ENCODE measurements around the gene PTPRS.

DNA sequence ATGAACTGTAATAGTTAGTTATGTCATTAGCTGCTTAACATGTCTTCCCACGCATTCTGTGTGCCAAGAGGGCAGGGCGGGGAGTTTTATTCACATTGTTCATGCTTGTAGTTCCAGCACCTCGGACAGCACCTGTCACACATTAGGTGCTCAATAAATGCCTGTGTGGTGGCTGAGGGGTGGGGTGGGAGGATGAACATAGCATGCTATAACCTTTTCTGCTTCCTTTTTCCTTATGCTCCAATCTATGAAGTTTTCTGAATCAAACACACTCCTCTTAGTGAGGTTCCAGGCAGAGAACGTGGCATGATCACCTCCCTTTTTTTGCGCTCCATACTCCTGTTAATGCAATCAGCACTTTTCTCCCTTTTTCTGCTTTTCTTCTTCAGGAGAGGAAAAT is 15.8 kb upstream of the PTPRS start:
- TF ChIP-seq, protein P1, sequence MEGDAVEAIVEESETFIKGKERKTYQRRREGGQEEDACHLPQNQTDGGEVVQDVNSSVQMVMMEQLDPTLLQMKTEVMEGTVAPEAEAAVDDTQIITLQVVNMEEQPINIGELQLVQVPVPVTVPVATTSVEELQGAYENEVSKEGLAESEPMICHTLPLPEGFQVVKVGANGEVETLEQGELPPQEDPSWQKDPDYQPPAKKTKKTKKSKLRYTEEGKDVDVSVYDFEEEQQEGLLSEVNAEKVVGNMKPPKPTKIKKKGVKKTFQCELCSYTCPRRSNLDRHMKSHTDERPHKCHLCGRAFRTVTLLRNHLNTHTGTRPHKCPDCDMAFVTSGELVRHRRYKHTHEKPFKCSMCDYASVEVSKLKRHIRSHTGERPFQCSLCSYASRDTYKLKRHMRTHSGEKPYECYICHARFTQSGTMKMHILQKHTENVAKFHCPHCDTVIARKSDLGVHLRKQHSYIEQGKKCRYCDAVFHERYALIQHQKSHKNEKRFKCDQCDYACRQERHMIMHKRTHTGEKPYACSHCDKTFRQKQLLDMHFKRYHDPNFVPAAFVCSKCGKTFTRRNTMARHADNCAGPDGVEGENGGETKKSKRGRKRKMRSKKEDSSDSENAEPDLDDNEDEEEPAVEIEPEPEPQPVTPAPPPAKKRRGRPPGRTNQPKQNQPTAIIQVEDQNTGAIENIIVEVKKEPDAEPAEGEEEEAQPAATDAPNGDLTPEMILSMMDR (optimal IDR thresholded peaks at IDR 0.05 in 1 of 3, IDR thresholded peaks at IDR 0.05 in 1 of 3, conservative IDR thresholded peaks at IDR 0.05 in 1 of 3; ENCODE audit: extremely low read depth in 1 of 3, insufficient read depth in 2 of 3, low read length in 3 of 3), result no peak
- TF ChIP-seq EZH2 (IDR thresholded peaks at IDR 0.05; ENCODE audit: low read length), result no peak

Data from keratinocyte (primary cell).